WTC11 (cell line): ENCODE data around the gene CORIN. TPM values are rescaled to one million over a fixed set of nuclear protein-coding genes. Genes with fewer than 3 reads are reported as not detected.

Source experiments
- ATAC-seq: fragments of 200-7000 bp; cut with Tn5 transposase; 2 replicates; pipeline ENCODE4 v1.10.0; 2021; ENCODE audit warnings: mild to moderate bottlenecking, moderate library complexity
- CTCF ChIA-PET: fragments of 300-600 bp; sonication (Branson Sonifier 250); formaldehyde crosslinking; loops from one replicate; lab custom pipeline; 2021; ENCODE audit warnings: antibody characterized with exemption; lab: Charles Lee
- POLR2A ChIA-PET: fragments of 350-600 bp; sonication (Branson Sonifier 250); formaldehyde crosslinking; loops from one replicate; lab custom pipeline; 2021; ENCODE audit warnings: antibody characterized with exemption; lab: Charles Lee
- DNase-seq: peaks from one replicate; pipeline ENCODE4 v3.0.0; 2021; ENCODE audit warnings: low spot score
- H3K27ac Mint-ChIP-seq: 2 replicates; pipeline ENCODE4 v1.8.0; 2021; ENCODE audit warnings: mixed read lengths
- H3K27me3 Mint-ChIP-seq: 2 replicates; pipeline ENCODE4 v1.8.0; 2021; ENCODE audit warnings: low read depth, mild to moderate bottlenecking, moderate library complexity, mixed read lengths
- H3K36me3 Mint-ChIP-seq: 2 replicates; pipeline ENCODE4 v1.8.0; 2021; ENCODE audit warnings: mixed read lengths
- H3K4me1 Mint-ChIP-seq: 2 replicates; pipeline ENCODE4 v1.8.0; 2022; ENCODE audit warnings: mixed read lengths
- H3K4me3 Mint-ChIP-seq: 2 replicates; pipeline ENCODE4 v1.8.0; 2021; ENCODE audit warnings: mild to moderate bottlenecking, moderate library complexity, mixed read lengths
- H3K9me3 Mint-ChIP-seq: 2 replicates; pipeline ENCODE4 v1.8.0; 2021; ENCODE audit warnings: mixed read lengths
- CBFB ChIP-seq: sonication (generic); formaldehyde crosslinking; IDR thresholded peaks from 2 replicates; pipeline ENCODE4 v1.8.1; 2022; ENCODE audit warnings: mild to moderate bottlenecking, low read depth, missing genetic modification reagents
- CREB1 ChIP-seq: sonication (generic); formaldehyde crosslinking; IDR thresholded peaks from 2 replicates; pipeline ENCODE4 v1.8.0; 2023; ENCODE audit warnings: mild to moderate bottlenecking, missing genetic modification reagents
- CTCF ChIP-seq: fragments of 200-600 bp; IDR thresholded peaks from 2 replicates; pipeline ENCODE4 v1.8.0; 2022; ENCODE audit warnings: antibody characterized with exemption
- EMX1 ChIP-seq: fragments of 250-450 bp; sonication (Bioruptor Pico); IDR thresholded peaks from 2 replicates; pipeline ENCODE4 v1.8.0; 2021; ENCODE audit warnings: mild to moderate bottlenecking
- GRHL2 ChIP-seq: fragments of 250-450 bp; sonication (Bioruptor Pico); IDR thresholded peaks from 2 replicates; pipeline ENCODE4 v1.8.0; 2022; ENCODE audit warnings: mild to moderate bottlenecking, moderate library complexity; ENCODE audit not compliant: insufficient replicate concordance, severe bottlenecking
- HMGA2 ChIP-seq: fragments of 250-450 bp; sonication (Bioruptor Pico); IDR thresholded peaks from 2 replicates; pipeline ENCODE4 v1.4.0; 2021; ENCODE audit warnings: mild to moderate bottlenecking, moderate library complexity
- HMGXB4 ChIP-seq: sonication (generic); formaldehyde crosslinking; IDR thresholded peaks from 2 replicates; pipeline ENCODE4 v1.8.1; 2023; ENCODE audit warnings: mild to moderate bottlenecking, moderate library complexity, missing genetic modification reagents
- NR3C1 ChIP-seq: sonication (generic); formaldehyde crosslinking; conservative IDR thresholded peaks from 2 replicates; pipeline ENCODE4 v1.8.1; 2023; ENCODE audit warnings: low read depth, mild to moderate bottlenecking, missing genetic modification reagents
- OVOL2 ChIP-seq: fragments of 250-450 bp; sonication (Bioruptor Pico); IDR thresholded peaks from 2 replicates; pipeline ENCODE4 v1.9.0; 2021; ENCODE audit warnings: mild to moderate bottlenecking, borderline replicate concordance
- RORB ChIP-seq: fragments of 250-450 bp; sonication (Bioruptor Pico); IDR thresholded peaks from 2 replicates; pipeline ENCODE4 v1.9.0; 2021; ENCODE audit warnings: mild to moderate bottlenecking
- SMAD4 ChIP-seq: sonication (generic); formaldehyde crosslinking; IDR thresholded peaks from 2 replicates; pipeline ENCODE4 v1.8.0; 2022; ENCODE audit warnings: mild to moderate bottlenecking, missing genetic modification reagents
- STAT6 ChIP-seq: sonication (generic); formaldehyde crosslinking; conservative IDR thresholded peaks from 2 replicates; pipeline ENCODE4 v1.8.1; 2023; ENCODE audit warnings: mild to moderate bottlenecking, low read depth, missing genetic modification reagents, moderate library complexity
- USF2 ChIP-seq: sonication (generic); formaldehyde crosslinking; IDR thresholded peaks from 2 replicates; pipeline ENCODE4 v1.8.1; 2023; ENCODE audit warnings: mild to moderate bottlenecking, missing genetic modification reagents, moderate library complexity
- ZNF317 ChIP-seq: sonication (generic); formaldehyde crosslinking; IDR thresholded peaks from 2 replicates; pipeline ENCODE4 v1.8.1; 2023; ENCODE audit warnings: low read depth, mild to moderate bottlenecking, moderate library complexity, missing genetic modification reagents, borderline replicate concordance
- total RNA-seq: library from RNA; stranded (reverse); gene quantifications from 3 replicates; pipeline ENCODE4 v1.2.3, GENCODE V29; 2021
- TF ChIP-seq, protein P1 (sequence below): sonication (generic); formaldehyde crosslinking; IDR thresholded peaks from 2 replicates; pipeline ENCODE4 v1.8.1; 2022; ENCODE audit warnings: mild to moderate bottlenecking, moderate library complexity, missing genetic modification reagents
- TF ChIP-seq, protein P2 (sequence below): fragments of 250-450 bp; sonication (Bioruptor Pico); IDR thresholded peaks from 2 replicates; pipeline ENCODE4 v1.8.0; 2021; ENCODE audit warnings: mild to moderate bottlenecking
- TF ChIP-seq, protein P3 (sequence below): fragments of 250-450 bp; sonication (Bioruptor Pico); IDR thresholded peaks from 2 replicates; pipeline ENCODE4 v2.1.2; 2022; ENCODE audit warnings: mild to moderate bottlenecking, moderate library complexity

The CORIN gene
- total RNA-seq, 1 experiment from 2014 or later: 0.33 TPM

- no peak for TF ChIP-seq STAT6 (CRISPR knock-in tag)
- no peak for TF ChIP-seq CTCF
- TF ChIP-seq HMGA2 (CRISPR knock-in tag): no peak
- H3K36me3 Mint-ChIP-seq: no peaks in the 10 kb centered on the region
- ATAC-seq (no peak), DNase-seq (no peak)
- peaks cover 8% of the 10 kb centered on the region for H3K4me1 Mint-ChIP-seq
- no peak overlapping the region for H3K27ac Mint-ChIP-seq
- H3K4me3 Mint-ChIP-seq: no peak overlapping the region
- no peaks in the 10 kb centered on the region for H3K27me3 Mint-ChIP-seq
- H3K9me3 Mint-ChIP-seq: peaks cover 11% of the 10 kb centered on the region; the same call in 1 of the 2 replicates
- POLR2A ChIA-PET: no interaction called here
- CTCF ChIA-PET: no interaction called here
These were observed 39.7 kb downstream of the CORIN start for GRCh38 chr4:47798165-47798564.

- Mint-ChIP-seq H3K4me3 (no peak overlapping the region), H3K9me3 (peaks cover 5% of the 10 kb centered on the region; the same call in 1 of the 2 replicates), H3K36me3 (no peaks in the 10 kb centered on the region)
- CTCF ChIA-PET: no interaction called here
- POLR2A ChIA-PET: no interaction called here
- no peak for TF ChIP-seq CREB1 (CRISPR knock-in tag)
- no peak for TF ChIP-seq ZNF317 (CRISPR knock-in tag)
- TF ChIP-seq, protein P1, sequence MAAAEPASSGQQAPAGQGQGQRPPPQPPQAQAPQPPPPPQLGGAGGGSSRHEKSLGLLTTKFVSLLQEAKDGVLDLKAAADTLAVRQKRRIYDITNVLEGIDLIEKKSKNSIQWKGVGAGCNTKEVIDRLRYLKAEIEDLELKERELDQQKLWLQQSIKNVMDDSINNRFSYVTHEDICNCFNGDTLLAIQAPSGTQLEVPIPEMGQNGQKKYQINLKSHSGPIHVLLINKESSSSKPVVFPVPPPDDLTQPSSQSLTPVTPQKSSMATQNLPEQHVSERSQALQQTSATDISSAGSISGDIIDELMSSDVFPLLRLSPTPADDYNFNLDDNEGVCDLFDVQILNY: no peak
- no peak for TF ChIP-seq EMX1 (CRISPR knock-in tag)
- TF ChIP-seq HMGXB4 (CRISPR knock-in tag): no peak
- no peak for TF ChIP-seq SMAD4 (CRISPR knock-in tag)
- TF ChIP-seq, protein P2, sequence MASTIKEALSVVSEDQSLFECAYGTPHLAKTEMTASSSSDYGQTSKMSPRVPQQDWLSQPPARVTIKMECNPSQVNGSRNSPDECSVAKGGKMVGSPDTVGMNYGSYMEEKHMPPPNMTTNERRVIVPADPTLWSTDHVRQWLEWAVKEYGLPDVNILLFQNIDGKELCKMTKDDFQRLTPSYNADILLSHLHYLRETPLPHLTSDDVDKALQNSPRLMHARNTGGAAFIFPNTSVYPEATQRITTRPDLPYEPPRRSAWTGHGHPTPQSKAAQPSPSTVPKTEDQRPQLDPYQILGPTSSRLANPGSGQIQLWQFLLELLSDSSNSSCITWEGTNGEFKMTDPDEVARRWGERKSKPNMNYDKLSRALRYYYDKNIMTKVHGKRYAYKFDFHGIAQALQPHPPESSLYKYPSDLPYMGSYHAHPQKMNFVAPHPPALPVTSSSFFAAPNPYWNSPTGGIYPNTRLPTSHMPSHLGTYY: no peak
- no peak for TF ChIP-seq CBFB (CRISPR knock-in tag)
- no peak for TF ChIP-seq NR3C1 (CRISPR knock-in tag)
- no peak for TF ChIP-seq GRHL2 (CRISPR knock-in tag)
- no peak for TF ChIP-seq OVOL2
- TF ChIP-seq USF2 (CRISPR knock-in tag): no peak
- TF ChIP-seq, protein P3, sequence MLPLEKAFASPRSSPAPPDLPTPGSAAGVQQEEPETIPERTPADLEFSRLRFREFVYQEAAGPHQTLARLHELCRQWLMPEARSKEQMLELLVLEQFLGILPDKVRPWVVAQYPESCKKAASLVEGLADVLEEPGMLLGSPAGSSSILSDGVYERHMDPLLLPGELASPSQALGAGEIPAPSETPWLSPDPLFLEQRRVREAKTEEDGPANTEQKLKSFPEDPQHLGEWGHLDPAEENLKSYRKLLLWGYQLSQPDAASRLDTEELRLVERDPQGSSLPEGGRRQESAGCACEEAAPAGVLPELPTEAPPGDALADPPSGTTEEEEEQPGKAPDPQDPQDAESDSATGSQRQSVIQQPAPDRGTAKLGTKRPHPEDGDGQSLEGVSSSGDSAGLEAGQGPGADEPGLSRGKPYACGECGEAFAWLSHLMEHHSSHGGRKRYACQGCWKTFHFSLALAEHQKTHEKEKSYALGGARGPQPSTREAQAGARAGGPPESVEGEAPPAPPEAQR (CRISPR knock-in tag): no peak
- no peak for TF ChIP-seq CTCF
- TF ChIP-seq RORB (CRISPR knock-in tag): no peak
- TF ChIP-seq, all 79 proteins: peak for 0
- no peak overlapping the region for H3K27ac Mint-ChIP-seq
- H3K4me1 Mint-ChIP-seq: peaks cover 19% of the 10 kb centered on the region
- no peak for ATAC-seq
- no peaks in the 10 kb centered on the region for H3K27me3 Mint-ChIP-seq
- no peak for DNase-seq
These were observed 45.9 kb downstream of the CORIN start for GRCh38 chr4:47791965-47792364.
